HCT116 (cell line): ENCODE data around the gene GALT.

Experiments used
- CTCF ChIP-seq, 3 experiments: fragments of 200-600 bp in 1 of 3; sonication (generic) in 1 of 3; IDR thresholded peaks in 2 of 3; conservative IDR thresholded peaks in 1 of 3; 2 replicates each; pipeline ENCODE4 v1.5.1; 2012 to 2017; ENCODE audit warnings: low read depth in 2 of 3, low read length in 2 of 3, antibody characterized with exemption in 1 of 3, borderline replicate concordance in 1 of 3, control low read depth in 1 of 3, mild to moderate bottlenecking in 1 of 3, mixed read lengths in 1 of 3, mixed run types in 1 of 3, moderate library complexity in 1 of 3; ENCODE audit not compliant: insufficient read depth in 1 of 3
- EGR1 ChIP-seq: IDR thresholded peaks from 2 replicates; pipeline ENCODE4 v1.6.1; 2012; ENCODE audit warnings: low read depth
- MAX ChIP-seq: IDR thresholded peaks from 2 replicates; pipeline ENCODE4 v1.6.1; 2012
- POLR2A ChIP-seq: IDR thresholded peaks from 2 replicates; pipeline ENCODE4 v1.7.0; 2011; ENCODE audit warnings: borderline replicate concordance; ENCODE audit not compliant: insufficient read depth, insufficient read length; ENCODE audit errors: extremely low read depth
- POLR2AphosphoS5 ChIP-seq: IDR thresholded peaks from 2 replicates; pipeline ENCODE4 v1.6.1; 2011; ENCODE audit warnings: mild to moderate bottlenecking, low read depth, low read length, moderate library complexity
- RAD21 ChIP-seq: IDR thresholded peaks from 2 replicates; pipeline ENCODE4 v1.6.1; 2012; ENCODE audit warnings: low read depth, mild to moderate bottlenecking

- TF ChIP-seq MAX = no peak
- no peak for TF ChIP-seq CTCF (IDR thresholded peaks at IDR 0.05 in 2 of 3, conservative IDR thresholded peaks at IDR 0.05 in 1 of 3; ENCODE audit: borderline replicate concordance in 1 of 3, insufficient read depth in 1 of 3, low read depth in 2 of 3, low read length in 2 of 3)
- TF ChIP-seq EGR1 = no peak
- TF ChIP-seq RAD21 = no peak
- peak; percentile 92 for TF ChIP-seq POLR2A
- TF ChIP-seq POLR2AphosphoS5 = peak; percentile 87
Observed at GRCh38 chr9:34637356-34638137, 8.9 kb upstream of the GALT start, which contains the start of gene SIGMAR1.
